Breast epithelium (tissue), 4 donors: ENCODE measurements around the gene CSNK1E. TPM values are rescaled to one million over a fixed set of nuclear protein-coding genes. Genes with fewer than 3 reads are reported as not detected.

Source experiments
- DNase-seq, 2 donors: peaks; one replicate each; pipeline ENCODE4 v3.0.0-alpha.2; 2019; ENCODE audit warnings: low spot score in 2 of 2
- H3K27ac ChIP-seq, 2 donors: fragments of 200-600 bp; sonication (generic) in 1 of 2; one replicate each; pipeline ENCODE4 v1.5.1; 2016 to 2019; ENCODE audit warnings: mild to moderate bottlenecking in 1 of 2
- H3K27me3 ChIP-seq, 2 donors: fragments of 200-600 bp; sonication (generic) in 1 of 2; one replicate each; pipeline versions ENCODE4 v1.5.1 to v1.6.0; 2017 to 2019; ENCODE audit warnings: control low read depth in 1 of 2, mild to moderate bottlenecking in 1 of 2
- H3K36me3 ChIP-seq: fragments of 200-600 bp; one replicate; pipeline ENCODE4 v1.5.1; 2019
- H3K4me1 ChIP-seq, 2 donors: fragments of 200-600 bp; sonication (generic); one replicate each; pipeline ENCODE4 v1.5.1; 2016 to 2019; ENCODE audit warnings: control low read depth in 1 of 2
- H3K4me3 ChIP-seq, 3 donors: fragments of 200-600 bp; sonication (generic); 1 replicate in 2 of 3; 2 replicates in 1 of 3; pipeline ENCODE4 v1.5.1; 2016 to 2019; ENCODE audit warnings: mild to moderate bottlenecking in 3 of 3, moderate library complexity in 2 of 3
- H3K9me3 ChIP-seq, 2 donors: fragments of 200-600 bp; sonication (generic) in 1 of 2; one replicate each; pipeline ENCODE4 v1.5.1; 2016 to 2019; ENCODE audit warnings: control low read depth in 1 of 2
- POLR2A ChIP-seq: fragments of 450-650 bp; IDR thresholded peaks from one replicate; pipeline ENCODE4 v1.6.1; 2016; ENCODE audit warnings: antibody characterized with exemption, mild to moderate bottlenecking, moderate library complexity
- POLR2AphosphoS5 ChIP-seq, 3 donors: sonication (generic); formaldehyde crosslinking; IDR thresholded peaks; one replicate each; pipeline ENCODE4 v1.6.1; 2017; ENCODE audit warnings: antibody characterized with exemption in 3 of 3
- intact Hi-C: fragments of 100-400 bp; cut with DNase I; formaldehyde crosslinking; loops from one replicate; pipeline ENCODE4 v1.15.1; 2023; ENCODE audit warnings: low total_unique reads
- total RNA-seq, 3 donors: library from RNA; depleted of rRNA; stranded (reverse); fragments of >200 nt; gene quantifications; one replicate each; pipeline ENCODE4 v1.1.0, GENCODE V29; 2016
- TF ChIP-seq, protein P1 (sequence below), 3 donors: fragments of 450-650 bp; IDR thresholded peaks; one replicate each; pipeline ENCODE4 v1.5.1; 2016 to 2017; ENCODE audit warnings: antibody characterized with exemption in 3 of 3, mild to moderate bottlenecking in 3 of 3, moderate library complexity in 3 of 3

Gene CSNK1E
- total RNA-seq, 3 donors from 2014 or later, result 83.0 to 147 (median 117) TPM

DNA sequence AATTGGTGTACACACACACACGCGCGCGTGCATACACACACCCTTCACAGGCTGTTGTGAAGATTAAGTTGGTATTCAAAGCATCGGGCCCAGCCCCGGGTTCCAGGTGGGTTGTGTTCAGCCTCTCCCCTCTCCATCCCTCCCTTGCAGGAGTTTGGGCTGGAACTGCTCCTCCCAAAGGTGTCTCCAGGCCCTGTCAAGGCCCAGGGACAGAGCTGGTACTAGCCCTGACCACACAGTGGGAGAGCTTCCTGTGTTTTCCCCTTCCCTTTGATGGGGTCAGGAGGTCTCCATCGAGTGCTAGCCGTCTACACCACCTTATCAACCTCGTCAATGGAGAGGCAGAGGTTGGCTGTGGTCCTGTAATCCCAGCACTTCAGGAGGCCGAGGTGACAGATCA lies 36.5 kb upstream of the CSNK1E start:
- intact Hi-C loops, result loop anchor here (10.0 kb wide), 2 partner anchors 239 to 299 kb away; partner anchors contain the start of genes BAIAP2L2 and PICK1
- Histone ChIP-seq H3K27me3 (no peaks in the 10 kb centered on the region), H3K36me3 (no peaks in the 10 kb centered on the region), H3K4me3 (no peak overlapping the region), H3K27ac (peak overlapping the region; percentile 12 to 40), H3K9me3 (no peaks in the 10 kb centered on the region), H3K4me1 (no peaks in the 10 kb centered on the region)
- no peak for DNase-seq
- TF ChIP-seq POLR2AphosphoS5 (IDR thresholded peaks at IDR 0.05), result no peak
- TF ChIP-seq, protein P1, sequence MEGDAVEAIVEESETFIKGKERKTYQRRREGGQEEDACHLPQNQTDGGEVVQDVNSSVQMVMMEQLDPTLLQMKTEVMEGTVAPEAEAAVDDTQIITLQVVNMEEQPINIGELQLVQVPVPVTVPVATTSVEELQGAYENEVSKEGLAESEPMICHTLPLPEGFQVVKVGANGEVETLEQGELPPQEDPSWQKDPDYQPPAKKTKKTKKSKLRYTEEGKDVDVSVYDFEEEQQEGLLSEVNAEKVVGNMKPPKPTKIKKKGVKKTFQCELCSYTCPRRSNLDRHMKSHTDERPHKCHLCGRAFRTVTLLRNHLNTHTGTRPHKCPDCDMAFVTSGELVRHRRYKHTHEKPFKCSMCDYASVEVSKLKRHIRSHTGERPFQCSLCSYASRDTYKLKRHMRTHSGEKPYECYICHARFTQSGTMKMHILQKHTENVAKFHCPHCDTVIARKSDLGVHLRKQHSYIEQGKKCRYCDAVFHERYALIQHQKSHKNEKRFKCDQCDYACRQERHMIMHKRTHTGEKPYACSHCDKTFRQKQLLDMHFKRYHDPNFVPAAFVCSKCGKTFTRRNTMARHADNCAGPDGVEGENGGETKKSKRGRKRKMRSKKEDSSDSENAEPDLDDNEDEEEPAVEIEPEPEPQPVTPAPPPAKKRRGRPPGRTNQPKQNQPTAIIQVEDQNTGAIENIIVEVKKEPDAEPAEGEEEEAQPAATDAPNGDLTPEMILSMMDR (IDR thresholded peaks at IDR 0.05), result no peak
- no peak for TF ChIP-seq POLR2A

DNA sequence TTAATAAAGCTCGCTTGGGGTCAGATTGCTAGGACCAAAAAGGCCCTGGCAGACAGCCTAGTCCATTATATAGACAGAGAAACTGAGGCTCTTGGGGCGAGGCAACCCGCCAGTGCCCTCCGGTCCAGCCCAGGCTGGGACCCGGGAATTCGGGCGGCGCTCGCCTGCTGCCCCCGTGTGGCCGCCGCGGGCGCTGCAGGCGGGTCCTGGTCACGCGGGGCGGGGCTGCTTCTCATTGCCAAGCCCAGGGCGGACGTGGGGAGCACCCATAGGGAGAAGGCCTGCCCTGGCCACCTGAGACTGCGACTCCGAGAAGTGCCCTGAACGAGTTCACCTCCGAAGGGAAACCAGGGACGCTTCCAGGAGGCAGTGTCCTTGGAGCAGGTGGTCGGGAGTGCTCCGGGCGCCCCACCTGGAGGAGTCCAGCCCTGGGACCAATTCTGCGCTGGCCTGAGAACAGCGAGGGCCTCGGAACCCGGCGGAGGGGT lies 36.0 kb upstream of the CSNK1E start:
- H3K4me3 ChIP-seq, result peak overlapping the region in 1 of 3 donors; percentile 19
- no peaks in the 10 kb centered on the region for H3K9me3 ChIP-seq
- TF ChIP-seq POLR2AphosphoS5 (IDR thresholded peaks at IDR 0.05) (peak in 2 of 3 donors; percentile 38 to 62), POLR2A (no peak)
- TF ChIP-seq, protein P1 (IDR thresholded peaks at IDR 0.05), result peak; percentile 86 to 97 (median 96)
- intact Hi-C loops, result loop anchor here (10.0 kb wide), 2 partner anchors 238 to 298 kb away; partner anchors contain the start of genes BAIAP2L2 and PICK1
- peak overlapping the region; percentile 40 to 48 for H3K27ac ChIP-seq
- H3K27me3 ChIP-seq, result no peaks in the 10 kb centered on the region
- no peaks in the 10 kb centered on the region for H3K36me3 ChIP-seq
- DNase-seq, result peak in 1 of 2 donors; percentile 72
- no peaks in the 10 kb centered on the region for H3K4me1 ChIP-seq

DNA sequence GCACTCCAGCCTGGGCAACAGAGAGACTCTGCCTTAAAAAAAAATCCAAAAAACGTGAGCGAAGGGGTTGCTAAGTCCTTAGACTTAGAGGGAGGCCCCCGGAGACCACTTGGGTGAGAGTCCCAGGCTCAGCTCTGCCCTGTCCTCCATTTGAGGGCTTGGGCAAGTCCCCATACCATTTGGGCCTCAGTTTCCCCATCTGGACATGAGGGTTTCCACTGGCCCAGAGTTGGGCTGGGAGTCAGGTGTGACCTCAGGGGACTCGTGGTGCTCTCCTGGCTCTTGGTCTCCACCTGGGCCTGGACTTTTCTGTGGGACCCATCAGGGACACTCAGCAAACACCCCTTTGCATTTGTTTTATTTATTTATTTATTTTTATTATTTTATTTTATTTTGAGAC lies 35.2 kb upstream of the CSNK1E start:
- H3K36me3 ChIP-seq, result no peaks in the 10 kb centered on the region
- H3K4me3 ChIP-seq, result no peak overlapping the region
- intact Hi-C loops, result loop anchor here (10.0 kb wide), 2 partner anchors 238 to 298 kb away; partner anchors contain the start of genes BAIAP2L2 and PICK1
- no peak overlapping the region for H3K27ac ChIP-seq
- H3K4me1 ChIP-seq, result no peaks in the 10 kb centered on the region
- TF ChIP-seq POLR2AphosphoS5 (IDR thresholded peaks at IDR 0.05) (no peak), POLR2A (no peak)
- TF ChIP-seq, protein P1 (IDR thresholded peaks at IDR 0.05), result no peak
- H3K27me3 ChIP-seq, result no peaks in the 10 kb centered on the region
- no peak for DNase-seq
- H3K9me3 ChIP-seq, result no peaks in the 10 kb centered on the region

DNA sequence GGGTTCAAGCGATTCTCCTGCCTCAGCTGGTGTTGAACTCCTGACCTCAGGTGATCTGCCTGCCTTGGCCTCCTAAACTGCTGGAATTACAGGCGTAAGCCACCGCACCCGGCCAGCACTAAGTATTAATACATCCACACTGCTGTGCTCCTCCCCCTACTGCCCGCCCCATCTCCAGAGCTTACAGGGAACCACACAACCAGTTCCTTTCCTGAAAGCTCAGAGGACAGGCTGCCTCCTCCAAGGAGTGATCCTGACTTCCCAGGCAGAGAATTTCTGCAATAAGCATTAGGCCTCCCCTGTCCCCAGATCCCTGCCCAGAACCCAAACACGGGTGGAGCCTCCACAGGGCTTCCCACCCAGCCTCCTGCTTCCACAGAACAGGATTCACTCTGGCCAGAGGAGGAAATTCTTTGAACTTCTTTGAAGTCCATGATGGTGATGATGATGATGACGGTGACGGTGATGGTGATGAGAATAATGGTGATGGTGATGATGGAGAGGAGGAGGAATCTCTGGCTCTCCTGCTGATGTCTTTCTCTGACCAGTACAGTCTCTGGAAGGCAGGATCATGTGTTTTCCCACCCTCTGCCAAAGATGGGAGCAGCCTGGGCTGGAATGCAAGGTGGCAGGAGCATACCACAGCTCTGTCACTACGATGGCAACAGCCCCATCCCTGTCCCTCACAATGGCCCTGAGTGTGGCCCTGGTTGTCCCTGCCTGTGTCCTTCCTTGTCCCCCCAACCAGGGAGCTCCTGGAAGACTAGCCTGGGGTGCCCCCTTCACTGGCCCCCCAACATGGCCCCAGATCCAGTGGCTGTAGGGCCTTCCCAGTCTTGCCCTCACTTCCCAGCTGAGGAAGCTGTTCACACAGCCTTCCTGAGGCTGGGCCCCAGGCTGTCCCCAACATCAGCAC lies 33.5 kb upstream of the CSNK1E start:
- TF ChIP-seq POLR2A (no peak), POLR2AphosphoS5 (IDR thresholded peaks at IDR 0.05) (no peak)
- TF ChIP-seq, protein P1 (IDR thresholded peaks at IDR 0.05), result no peak
- H3K36me3 ChIP-seq, result no peaks in the 10 kb centered on the region
- H3K27ac ChIP-seq, result no peak overlapping the region
- intact Hi-C loops, result loop anchor here (10.0 kb wide), 2 partner anchors 236 to 296 kb away; partner anchors contain the start of genes BAIAP2L2 and PICK1
- H3K27me3 ChIP-seq, result no peaks in the 10 kb centered on the region
- no peak overlapping the region for H3K4me3 ChIP-seq
- DNase-seq, result no peak
- H3K9me3 ChIP-seq, result no peaks in the 10 kb centered on the region
- H3K4me1 ChIP-seq, result no peaks in the 10 kb centered on the region
